H9 (cell line): ENCODE results near the gene ITGB2. TPM values are rescaled to one million over a fixed set of nuclear protein-coding genes. Genes with fewer than 3 reads are reported as not detected.
A peak's percentile ranks its signal among the peaks of the same experiment; 100 is the strongest.

Source experiments
- DNase-seq: peaks from one replicate; pipeline ENCODE4 v3.0.0-alpha.2; 2017
- H2AFZ ChIP-seq: one replicate; pipeline ENCODE4 v1.6.1; 2013; ENCODE audit warnings: mild to moderate bottlenecking, low read length, control low read depth, moderate library complexity
- H2AK5ac ChIP-seq: 2 replicates; pipeline ENCODE4 v1.6.1; 2013; ENCODE audit warnings: low read length, control low read depth, mixed read lengths; ENCODE audit not compliant: insufficient read length
- H2BK120ac ChIP-seq: one replicate; pipeline ENCODE4 v1.6.1; 2013; ENCODE audit warnings: low read depth, mild to moderate bottlenecking, low read length, control low read depth, inconsistent platforms; ENCODE audit not compliant: poor library complexity, severe bottlenecking
- H2BK12ac ChIP-seq: 2 replicates; pipeline ENCODE4 v1.6.1; 2013; ENCODE audit warnings: low read length, control low read depth, mixed read lengths, low read depth; ENCODE audit not compliant: insufficient read length
- H2BK15ac ChIP-seq: 2 replicates; pipeline ENCODE4 v1.6.1; 2013; ENCODE audit warnings: low read depth, low read length, control low read depth
- H2BK20ac ChIP-seq: one replicate; pipeline ENCODE4 v1.6.1; 2013; ENCODE audit warnings: low read depth, mild to moderate bottlenecking, low read length, control low read depth, inconsistent platforms; ENCODE audit not compliant: poor library complexity, severe bottlenecking
- H2BK5ac ChIP-seq: 2 replicates; pipeline ENCODE4 v1.6.1; 2013; ENCODE audit warnings: low read length, control low read depth, mixed read lengths; ENCODE audit not compliant: insufficient read length
- H3K14ac ChIP-seq: 2 replicates; pipeline ENCODE4 v1.6.1; 2013; ENCODE audit warnings: low read length, control low read depth; ENCODE audit not compliant: insufficient read depth
- H3K18ac ChIP-seq: 2 replicates; pipeline ENCODE4 v1.6.1; 2013; ENCODE audit warnings: low read depth, mild to moderate bottlenecking, mixed read lengths, low read length, control low read depth; ENCODE audit not compliant: insufficient read length
- H3K23ac ChIP-seq: 2 replicates; pipeline ENCODE4 v1.6.1; 2013; ENCODE audit warnings: low read length, control low read depth, mixed read lengths, low read depth; ENCODE audit not compliant: insufficient read length
- H3K23me2 ChIP-seq: 2 replicates; pipeline ENCODE4 v1.6.1; 2013; ENCODE audit warnings: low read depth, mild to moderate bottlenecking, mixed read lengths, low read length, control low read depth; ENCODE audit not compliant: insufficient read length, poor library complexity, severe bottlenecking
- H3K27ac ChIP-seq: 2 replicates; pipeline ENCODE4 v1.5.1; 2013; ENCODE audit warnings: low read length, control low read depth, mixed read lengths, low read depth; ENCODE audit not compliant: insufficient read length
- H3K27me3 ChIP-seq: 2 replicates; pipeline ENCODE4 v1.6.1; 2013; ENCODE audit warnings: low read length, control low read depth, inconsistent platforms; ENCODE audit not compliant: insufficient read depth
- H3K4ac ChIP-seq: 2 replicates; pipeline ENCODE4 v1.6.1; 2013; ENCODE audit warnings: low read depth, mild to moderate bottlenecking, control low read depth, inconsistent platforms, low read length, moderate library complexity
- H3K4me1 ChIP-seq: 2 replicates; pipeline ENCODE4 v1.6.1; 2013; ENCODE audit warnings: low read length, control low read depth, inconsistent platforms; ENCODE audit not compliant: insufficient read depth
- H3K4me2 ChIP-seq: 2 replicates; pipeline ENCODE4 v1.6.1; 2013; ENCODE audit warnings: low read length, control low read depth, mixed read lengths; ENCODE audit not compliant: insufficient read length, insufficient read depth
- H3K56ac ChIP-seq: 2 replicates; pipeline ENCODE4 v1.6.1; 2013; ENCODE audit warnings: low read depth, mild to moderate bottlenecking, mixed read lengths, low read length, control low read depth; ENCODE audit not compliant: insufficient read length
- H3K79me1 ChIP-seq: 2 replicates; pipeline ENCODE4 v1.6.1; 2013; ENCODE audit warnings: low read depth, mild to moderate bottlenecking, moderate library complexity, low read length, control low read depth, inconsistent platforms; ENCODE audit not compliant: insufficient read depth, poor library complexity, severe bottlenecking
- H3K79me2 ChIP-seq: 2 replicates; pipeline ENCODE4 v1.6.1; 2013; ENCODE audit warnings: low read length, control low read depth, inconsistent platforms; ENCODE audit not compliant: insufficient read depth
- H3K9ac ChIP-seq: 2 replicates; pipeline ENCODE4 v1.6.1; 2013; ENCODE audit warnings: low read length, control low read depth, mixed read lengths; ENCODE audit not compliant: insufficient read length; ENCODE audit errors: extremely low read depth
- H3K9me3 ChIP-seq: one replicate; pipeline ENCODE4 v1.6.1; 2013; ENCODE audit warnings: low read depth, low read length, inconsistent platforms; ENCODE audit not compliant: control insufficient read depth
- H3T11ph ChIP-seq: one replicate; pipeline ENCODE4 v1.6.1; 2013; ENCODE audit warnings: mild to moderate bottlenecking, low read length, control low read depth, inconsistent platforms
- H4K20me1 ChIP-seq: one replicate; pipeline ENCODE4 v1.6.1; 2013; ENCODE audit not compliant: control insufficient read depth, insufficient read length, insufficient read depth
- H4K5ac ChIP-seq: 2 replicates; pipeline ENCODE4 v1.6.1; 2013; ENCODE audit warnings: low read depth, mild to moderate bottlenecking, mixed read lengths, low read length, control low read depth; ENCODE audit not compliant: insufficient read length
- H4K8ac ChIP-seq: replicated peaks from 2 replicates; pipeline ENCODE4 v1.6.1; 2013; ENCODE audit warnings: low read length, control low read depth, mixed read lengths, low read depth; ENCODE audit not compliant: insufficient read length
- H4K91ac ChIP-seq: 2 replicates; pipeline ENCODE4 v1.6.1; 2013; ENCODE audit warnings: low read depth, mild to moderate bottlenecking, moderate library complexity, mixed read lengths, low read length, control low read depth; ENCODE audit not compliant: insufficient read length
- H3K27ac Mint-ChIP-seq, 3 experiments: 2 replicates in 2 of 3; 3 replicates in 1 of 3; pipeline ENCODE4 v1.8.0; 2020 to 2021; ENCODE audit warnings: mixed read lengths in 3 of 3, mild to moderate bottlenecking in 1 of 3, moderate library complexity in 1 of 3
- H3K27me3 Mint-ChIP-seq: 2 replicates; pipeline ENCODE4 v1.8.0; 2021; ENCODE audit warnings: low read depth, mild to moderate bottlenecking, moderate library complexity, mixed read lengths
- H3K36me3 Mint-ChIP-seq, 3 experiments: 2 replicates in 2 of 3; 3 replicates in 1 of 3; pipeline ENCODE4 v1.8.0; 2020 to 2021; ENCODE audit warnings: low read depth in 3 of 3, mixed read lengths in 3 of 3; ENCODE audit not compliant: insufficient read depth in 1 of 3
- H3K4me1 Mint-ChIP-seq, 2 experiments: 2 replicates each; pipeline ENCODE4 v1.8.0; 2020; ENCODE audit warnings: mixed read lengths in 2 of 2
- H3K4me3 Mint-ChIP-seq, 2 experiments: 2 replicates in 1 of 2; 3 replicates in 1 of 2; pipeline ENCODE4 v1.8.0; 2020 to 2021; ENCODE audit warnings: mild to moderate bottlenecking in 2 of 2, mixed read lengths in 2 of 2, moderate library complexity in 1 of 2
- H3K9me3 Mint-ChIP-seq, 2 experiments: 2 replicates in 1 of 2; 3 replicates in 1 of 2; pipeline ENCODE4 v1.8.0; 2020; ENCODE audit warnings: mild to moderate bottlenecking in 2 of 2, mixed read lengths in 2 of 2, moderate library complexity in 1 of 2
- WGBS: extraction: QIAGEN DNeasy Blood & Tissue Kit; methylation state at CpG from one replicate; pipeline ENCODE4 v1.1.7; 2013; ENCODE audit warnings: missing lambda C conversion rate, low lambda C conversion rate, mixed read lengths; ENCODE audit not compliant: insufficient read length; ENCODE audit errors: extremely low coverage; 5-methylcytosine and 5-hydroxymethylcytosine counted together
- total RNA-seq: library from RNA; stranded (reverse); gene quantifications from 2 replicates; pipeline ENCODE4 v1.2.1, GENCODE V29; 2021
- TF ChIP-seq, protein P1 (sequence below): fragments of 200-600 bp; sonication (generic); conservative IDR thresholded peaks from 3 replicates; pipeline ENCODE4 v1.8.0; 2021; ENCODE audit warnings: antibody characterized with exemption, mild to moderate bottlenecking

ITGB2 gene
- total RNA-seq, 1 experiment from 2014 or later, result 1.1 TPM

- TF ChIP-seq, protein P1, sequence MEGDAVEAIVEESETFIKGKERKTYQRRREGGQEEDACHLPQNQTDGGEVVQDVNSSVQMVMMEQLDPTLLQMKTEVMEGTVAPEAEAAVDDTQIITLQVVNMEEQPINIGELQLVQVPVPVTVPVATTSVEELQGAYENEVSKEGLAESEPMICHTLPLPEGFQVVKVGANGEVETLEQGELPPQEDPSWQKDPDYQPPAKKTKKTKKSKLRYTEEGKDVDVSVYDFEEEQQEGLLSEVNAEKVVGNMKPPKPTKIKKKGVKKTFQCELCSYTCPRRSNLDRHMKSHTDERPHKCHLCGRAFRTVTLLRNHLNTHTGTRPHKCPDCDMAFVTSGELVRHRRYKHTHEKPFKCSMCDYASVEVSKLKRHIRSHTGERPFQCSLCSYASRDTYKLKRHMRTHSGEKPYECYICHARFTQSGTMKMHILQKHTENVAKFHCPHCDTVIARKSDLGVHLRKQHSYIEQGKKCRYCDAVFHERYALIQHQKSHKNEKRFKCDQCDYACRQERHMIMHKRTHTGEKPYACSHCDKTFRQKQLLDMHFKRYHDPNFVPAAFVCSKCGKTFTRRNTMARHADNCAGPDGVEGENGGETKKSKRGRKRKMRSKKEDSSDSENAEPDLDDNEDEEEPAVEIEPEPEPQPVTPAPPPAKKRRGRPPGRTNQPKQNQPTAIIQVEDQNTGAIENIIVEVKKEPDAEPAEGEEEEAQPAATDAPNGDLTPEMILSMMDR, result no peak
- no peak overlapping the region for H2BK12ac ChIP-seq
- Mint-ChIP-seq H3K27ac (no peak overlapping the region), H3K36me3 (no peaks in the 10 kb centered on the region; a peak in 1 of 7 replicates), H3K4me3 (peak overlapping the region; percentile 13 to 24; a peak in 1 of 5 replicates), H3K27me3 (peaks cover 69% of the 10 kb centered on the region), H3K9me3 (peaks cover 2% of the 10 kb centered on the region in 2 experiments; a peak in 1 of 5 replicates), H3K4me1 (peaks cover 38 to 49% of the 10 kb centered on the region in 2 experiments)
- H3K79me2 ChIP-seq, result no peaks in the 10 kb centered on the region
- WGBS, result no CpG with 5 or more reads among the region's 19 CpGs
- peaks cover 40% of the 10 kb centered on the region; the same call in 1 of the 2 replicates for H3K27me3 ChIP-seq
- no peak overlapping the region for H4K8ac ChIP-seq
- H3K4ac ChIP-seq, result no peak overlapping the region
- H3T11ph ChIP-seq, result no peak overlapping the region
- H2AFZ ChIP-seq, result no peak overlapping the region
- H3K4me2 ChIP-seq, result peak overlapping the region; percentile 15
- H4K91ac ChIP-seq, result no peak overlapping the region
- no peak overlapping the region for H3K27ac ChIP-seq
- H2AK5ac ChIP-seq, result no peak overlapping the region
- peak; percentile 57 for DNase-seq
- H3K9me3 ChIP-seq, result no peaks in the 10 kb centered on the region
- no peak overlapping the region for H2BK120ac ChIP-seq
- H3K14ac ChIP-seq, result peak overlapping the region; percentile 24; the same call in 1 of the 2 replicates
- H3K56ac ChIP-seq, result no peak overlapping the region
- peaks cover 13% of the 10 kb centered on the region for H3K23me2 ChIP-seq
- H3K9ac ChIP-seq, result no peak overlapping the region
- H2BK20ac ChIP-seq, result no peak overlapping the region
- H2BK15ac ChIP-seq, result no peak overlapping the region
- no peaks in the 10 kb centered on the region for H4K20me1 ChIP-seq
- H4K5ac ChIP-seq, result no peak overlapping the region
- no peak overlapping the region for H3K18ac ChIP-seq
- H3K23ac ChIP-seq, result no peak overlapping the region
- no peaks in the 10 kb centered on the region for H3K79me1 ChIP-seq
- no peak overlapping the region for H2BK5ac ChIP-seq
- H3K4me1 ChIP-seq, result peaks cover 3% of the 10 kb centered on the region; the same call in 1 of the 2 replicates
Measured at GRCh38 chr21:44927587-44928461, 7.1 kb upstream of the ITGB2 start.
